Adrenal gland (tissue), 12 donors: ENCODE data around the gene JUND. TPM values are rescaled to one million over a fixed set of nuclear protein-coding genes. Genes with fewer than 3 reads are reported as not detected.

Source experiments
- DNase-seq, 7 donors: peaks; one replicate each; pipeline ENCODE4 v3.0.0-alpha.2; 2019 to 2020
- H3K27ac ChIP-seq, 5 donors: fragments of 200-600 bp; sonication (generic) in 4 of 5; 1 replicate in 3 of 5; 2 replicates in 2 of 5; pipeline versions ENCODE4 v1.5.1 to v1.8.0; 2016 to 2020; ENCODE audit warnings: mild to moderate bottlenecking in 1 of 5
- H3K27me3 ChIP-seq: fragments of 200-600 bp; 2 replicates; pipeline ENCODE4 v1.8.0; 2021
- H3K36me3 ChIP-seq, 2 donors: fragments of 200-600 bp; replicated peaks in 1 of 2; 1 replicate in 1 of 2; 2 replicates in 1 of 2; pipeline versions ENCODE4 v1.5.1 to v1.8.0; 2018 to 2022
- H3K4me1 ChIP-seq, 2 donors: fragments of 200-600 bp; replicated peaks in 1 of 2; 1 replicate in 1 of 2; 2 replicates in 1 of 2; pipeline versions ENCODE4 v1.5.1 to v1.8.0; 2018 to 2021
- H3K4me3 ChIP-seq, 4 donors: fragments of 200-600 bp; sonication (generic) in 3 of 4; one replicate each; pipeline ENCODE4 v1.5.1; 2016 to 2018
- H3K9me3 ChIP-seq, 3 donors: fragments of 200-600 bp; sonication (generic) in 1 of 3; replicated peaks in 1 of 3; 1 replicate in 2 of 3; 2 replicates in 1 of 3; pipeline versions ENCODE4 v1.5.1 to v1.8.0; 2016 to 2021
- CTCF ChIP-seq, 6 experiments: fragments of 450-650 bp in 4 of 6; fragments of 200-600 bp in 2 of 6; sonication (generic) in 1 of 6; IDR thresholded peaks; 1 replicate in 5 of 6; 2 replicates in 1 of 6; pipeline versions ENCODE4 v1.5.1 to v1.8.0; 2016 to 2021; ENCODE audit warnings: antibody characterized with exemption in 6 of 6, mild to moderate bottlenecking in 2 of 6, moderate library complexity in 1 of 6
- POLR2A ChIP-seq, 2 donors: fragments of 450-650 bp; IDR thresholded peaks; one replicate each; pipeline ENCODE4 v1.6.1; 2017; ENCODE audit warnings: antibody characterized with exemption in 2 of 2, mild to moderate bottlenecking in 2 of 2, moderate library complexity in 1 of 2
- WGBS, 4 donors: extraction: QIAGEN DNeasy Blood & Tissue Kit in 2 of 4; methylation state at CpG; one replicate each; pipeline versions ENCODE4 v1.1.5 to v1.1.7; 2013 to 2017; 5-methylcytosine and 5-hydroxymethylcytosine counted together
- intact Hi-C, 2 donors: fragments of 100-400 bp; cut with DNase I; formaldehyde crosslinking; loops; one replicate each; pipeline versions ENCODE4 v1.14.1 to v1.15.0; 2022 to 2023
- polyA plus RNA-seq, 3 donors: library from polyadenylated mRNA; stranded (reverse); fragments of 200-250 nt in 2 of 3; fragments of 350-450 nt in 1 of 3; fragmentation: Illumina TruSeq in 1 of 3; extraction: RNeasy Lipid Tissue Mini Kit (QIAGEN cat#74804) in 1 of 3; gene quantifications; one replicate each; pipeline ENCODE4 v1.2.3, GENCODE V29; 2013 to 2014
- total RNA-seq, 9 donors: library from RNA; depleted of rRNA in 4 of 9; stranded (reverse); fragments of >200 nt in 4 of 9; fragments of 120-200 nt in 1 of 9; fragmentation: NEBNext Ultra II Directional in 1 of 9; extraction: Animal tissue kit (Norgen Biotek cat#: 25700) in 1 of 9; gene quantifications; one replicate each; pipeline versions ENCODE4 v1.1.0 to v1.2.4, GENCODE V29; 2013 to 2023
- donor health status: healthy with polysubstance abuse.
- donor health status: Bipolar disorder and iron deficiency.
- donor health status: DM: yes; HTN: yes; CAD: no.
- donor health status: DM: no; HTN: no; CAD: no.
- donor health status: DM: no; HTN: no; CAD: no.
- donor health status: DM: yes; HTN: yes; CAD: no.

Gene JUND
- total and polyA plus RNA-seq, 12 donors, result 35.9 to 533 (median 242) TPM

GRCh38 chr19:18308051-18308947, 26.9 kb upstream of the JUND start:
- Histone ChIP-seq H3K9me3 (no peaks in the 10 kb centered on the region), H3K36me3 (peaks cover 0 to 27% of the 10 kb centered on the region in 2 donors), H3K4me3 (no peak overlapping the region), H3K4me1 (peaks cover 35 to 41% of the 10 kb centered on the region in 2 donors), H3K27me3 (no peaks in the 10 kb centered on the region), H3K27ac (peak overlapping the region in 4 of 5 donors; percentile 51 to 99 (median 72))
- TF ChIP-seq POLR2A (IDR thresholded peaks at IDR 0.05), result no peak
- TF ChIP-seq CTCF (IDR thresholded peaks at IDR 0.05), result no peak
- WGBS, 4 donors, result 56 to 77% (median 73%) methylated on average over 7 to 20 of the region's 20 CpGs
- intact Hi-C loops, result no loop called here
- peak in 2 of 7 donors; percentile 40 to 54 for DNase-seq

DNA sequence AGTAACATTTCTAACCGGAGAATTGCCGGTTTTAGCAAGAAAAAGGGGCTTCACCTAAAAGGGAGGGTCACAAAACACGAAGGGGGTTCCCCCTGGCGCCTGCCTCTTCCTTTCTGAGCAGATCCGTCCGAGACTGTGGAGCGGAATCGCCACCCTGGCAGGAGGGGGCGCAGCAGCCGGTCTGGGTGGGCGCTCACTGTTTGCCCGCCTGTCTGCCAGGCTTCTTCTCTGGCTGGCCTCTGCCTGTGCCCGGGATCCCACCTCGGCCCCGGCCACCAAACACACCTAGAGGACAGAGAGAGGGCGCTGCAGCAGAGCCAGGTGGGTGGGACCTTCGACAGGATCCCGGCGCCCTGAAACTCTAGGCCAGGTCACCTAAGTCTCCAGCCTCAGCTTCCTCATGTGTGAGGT, 25.9 kb upstream of the JUND start:
- DNase-seq, result no peak
- no peaks in the 10 kb centered on the region for H3K9me3 ChIP-seq
- TF ChIP-seq CTCF (IDR thresholded peaks at IDR 0.05) (no peak), POLR2A (IDR thresholded peaks at IDR 0.05) (no peak)
- H3K4me3 ChIP-seq, result no peak overlapping the region
- H3K36me3 ChIP-seq, result peaks cover 0 to 22% of the 10 kb centered on the region in 2 donors
- no peaks in the 10 kb centered on the region for H3K27me3 ChIP-seq
- H3K27ac ChIP-seq, result peak overlapping the region in 3 of 5 donors; percentile 3 to 99 (median 90)
- peaks cover 44 to 48% of the 10 kb centered on the region in 2 donors for H3K4me1 ChIP-seq
- intact Hi-C loops, result no loop called here
- WGBS, 4 donors, result 89 to 99% (median 91%) methylated on average over 10 to 19 of the region's 19 CpGs

- H3K4me3 ChIP-seq, result no peak overlapping the region
- intact Hi-C loops, result no loop called here
- H3K27me3 ChIP-seq, result no peaks in the 10 kb centered on the region
- no peak for TF ChIP-seq CTCF (IDR thresholded peaks at IDR 0.05)
- no peak for TF ChIP-seq POLR2A (IDR thresholded peaks at IDR 0.05)
- peaks cover 44 to 48% of the 10 kb centered on the region in 2 donors for H3K4me1 ChIP-seq
- H3K36me3 ChIP-seq, result peaks cover 0 to 18% of the 10 kb centered on the region in 2 donors
- 77 to 78% (median 78%) methylated on average over 14 of the region's 14 CpGs for WGBS, 4 donors
- H3K27ac ChIP-seq, result peak overlapping the region in 2 of 5 donors; percentile 90 to 99
- DNase-seq, result peak in 1 of 7 donors; percentile 29
- H3K9me3 ChIP-seq, result no peaks in the 10 kb centered on the region
Observed at GRCh38 chr19:18306888-18307260, 25.5 kb upstream of the JUND start.

GRCh38 chr19:18306209-18306887, 24.9 kb upstream of the JUND start:
- TF ChIP-seq CTCF (IDR thresholded peaks at IDR 0.05) (no peak), POLR2A (IDR thresholded peaks at IDR 0.05) (no peak)
- Histone ChIP-seq H3K36me3 (peaks cover 0 to 13% of the 10 kb centered on the region in 2 donors), H3K4me1 (peaks cover 46 to 50% of the 10 kb centered on the region in 2 donors), H3K4me3 (no peak overlapping the region), H3K9me3 (no peaks in the 10 kb centered on the region), H3K27me3 (no peaks in the 10 kb centered on the region), H3K27ac (peak overlapping the region in 3 of 5 donors; percentile 90 to 99 (median 97))
- intact Hi-C loops, result no loop called here
- peak in 2 of 7 donors; percentile 26 to 44 for DNase-seq
- WGBS, 4 donors, result 79 to 87% (median 86%) methylated on average over 19 to 26 of the region's 26 CpGs
